ENCODE measurements around the gene ISLR2. TPM values are rescaled to one million over a fixed set of nuclear protein-coding genes. Genes with fewer than 3 reads are reported as not detected.

The ISLR2 gene
- total RNA-seq, 1 experiment from 2014 or later, result 8.9 TPM

DNA sequence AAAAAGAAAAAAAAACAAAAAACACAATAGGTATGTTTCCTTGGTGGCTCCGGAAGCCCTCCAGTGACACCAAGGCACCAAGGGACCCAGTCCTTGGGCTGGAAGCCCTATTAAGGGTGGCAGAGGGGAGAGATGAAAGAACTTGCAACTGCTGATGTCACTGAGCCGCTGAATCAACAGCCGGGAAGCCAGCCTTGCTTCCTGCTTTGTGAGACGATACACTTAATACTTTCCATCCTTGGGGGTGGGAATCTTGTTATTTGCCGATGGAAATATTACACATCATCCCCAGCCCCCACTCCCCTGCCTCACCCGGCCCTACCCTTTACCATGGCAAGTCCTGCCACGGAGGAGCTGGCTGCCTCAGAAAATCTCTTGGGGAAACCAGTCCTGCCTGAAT lies 5.6 kb upstream of the ISLR2 start:
- no peak for ATAC-seq
- H3K27me3 Mint-ChIP-seq (ENCODE audit: low read depth), result peaks cover 51% of the 10 kb centered on the region
- no peaks in the 10 kb centered on the region for H3K36me3 Mint-ChIP-seq
- POLR2A ChIA-PET, result no interaction called here
- H3K27ac Mint-ChIP-seq, result no peak overlapping the region
- H3K4me1 Mint-ChIP-seq, result peaks cover 57% of the 10 kb centered on the region
- CTCF ChIA-PET, result interaction anchor here (1.2 to 6.0 kb wide), 5 partner anchors 20 to 196 kb away, joined by 4 to 94 read pairs (median 8); no protein-coding TSS in a partner anchor
- no peaks in the 10 kb centered on the region for H3K9me3 Mint-ChIP-seq
- H3K4me3 Mint-ChIP-seq, result no peak overlapping the region
- TF ChIP-seq, protein P1, sequence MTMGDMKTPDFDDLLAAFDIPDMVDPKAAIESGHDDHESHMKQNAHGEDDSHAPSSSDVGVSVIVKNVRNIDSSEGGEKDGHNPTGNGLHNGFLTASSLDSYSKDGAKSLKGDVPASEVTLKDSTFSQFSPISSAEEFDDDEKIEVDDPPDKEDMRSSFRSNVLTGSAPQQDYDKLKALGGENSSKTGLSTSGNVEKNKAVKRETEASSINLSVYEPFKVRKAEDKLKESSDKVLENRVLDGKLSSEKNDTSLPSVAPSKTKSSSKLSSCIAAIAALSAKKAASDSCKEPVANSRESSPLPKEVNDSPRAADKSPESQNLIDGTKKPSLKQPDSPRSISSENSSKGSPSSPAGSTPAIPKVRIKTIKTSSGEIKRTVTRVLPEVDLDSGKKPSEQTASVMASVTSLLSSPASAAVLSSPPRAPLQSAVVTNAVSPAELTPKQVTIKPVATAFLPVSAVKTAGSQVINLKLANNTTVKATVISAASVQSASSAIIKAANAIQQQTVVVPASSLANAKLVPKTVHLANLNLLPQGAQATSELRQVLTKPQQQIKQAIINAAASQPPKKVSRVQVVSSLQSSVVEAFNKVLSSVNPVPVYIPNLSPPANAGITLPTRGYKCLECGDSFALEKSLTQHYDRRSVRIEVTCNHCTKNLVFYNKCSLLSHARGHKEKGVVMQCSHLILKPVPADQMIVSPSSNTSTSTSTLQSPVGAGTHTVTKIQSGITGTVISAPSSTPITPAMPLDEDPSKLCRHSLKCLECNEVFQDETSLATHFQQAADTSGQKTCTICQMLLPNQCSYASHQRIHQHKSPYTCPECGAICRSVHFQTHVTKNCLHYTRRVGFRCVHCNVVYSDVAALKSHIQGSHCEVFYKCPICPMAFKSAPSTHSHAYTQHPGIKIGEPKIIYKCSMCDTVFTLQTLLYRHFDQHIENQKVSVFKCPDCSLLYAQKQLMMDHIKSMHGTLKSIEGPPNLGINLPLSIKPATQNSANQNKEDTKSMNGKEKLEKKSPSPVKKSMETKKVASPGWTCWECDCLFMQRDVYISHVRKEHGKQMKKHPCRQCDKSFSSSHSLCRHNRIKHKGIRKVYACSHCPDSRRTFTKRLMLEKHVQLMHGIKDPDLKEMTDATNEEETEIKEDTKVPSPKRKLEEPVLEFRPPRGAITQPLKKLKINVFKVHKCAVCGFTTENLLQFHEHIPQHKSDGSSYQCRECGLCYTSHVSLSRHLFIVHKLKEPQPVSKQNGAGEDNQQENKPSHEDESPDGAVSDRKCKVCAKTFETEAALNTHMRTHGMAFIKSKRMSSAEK (CRISPR knock-in tag; IDR thresholded peaks at IDR 0.05; ENCODE audit: borderline replicate concordance), result no peak
- TF ChIP-seq NR2C2 (CRISPR knock-in tag; IDR thresholded peaks at IDR 0.05) (no peak), SMAD3 (CRISPR knock-in tag; IDR thresholded peaks at IDR 0.05; ENCODE audit: borderline replicate concordance) (no peak), CREM (CRISPR knock-in tag; IDR thresholded peaks at IDR 0.05) (no peak), JUN (CRISPR knock-in tag; IDR thresholded peaks at IDR 0.05) (no peak)
- TF ChIP-seq, protein P2, sequence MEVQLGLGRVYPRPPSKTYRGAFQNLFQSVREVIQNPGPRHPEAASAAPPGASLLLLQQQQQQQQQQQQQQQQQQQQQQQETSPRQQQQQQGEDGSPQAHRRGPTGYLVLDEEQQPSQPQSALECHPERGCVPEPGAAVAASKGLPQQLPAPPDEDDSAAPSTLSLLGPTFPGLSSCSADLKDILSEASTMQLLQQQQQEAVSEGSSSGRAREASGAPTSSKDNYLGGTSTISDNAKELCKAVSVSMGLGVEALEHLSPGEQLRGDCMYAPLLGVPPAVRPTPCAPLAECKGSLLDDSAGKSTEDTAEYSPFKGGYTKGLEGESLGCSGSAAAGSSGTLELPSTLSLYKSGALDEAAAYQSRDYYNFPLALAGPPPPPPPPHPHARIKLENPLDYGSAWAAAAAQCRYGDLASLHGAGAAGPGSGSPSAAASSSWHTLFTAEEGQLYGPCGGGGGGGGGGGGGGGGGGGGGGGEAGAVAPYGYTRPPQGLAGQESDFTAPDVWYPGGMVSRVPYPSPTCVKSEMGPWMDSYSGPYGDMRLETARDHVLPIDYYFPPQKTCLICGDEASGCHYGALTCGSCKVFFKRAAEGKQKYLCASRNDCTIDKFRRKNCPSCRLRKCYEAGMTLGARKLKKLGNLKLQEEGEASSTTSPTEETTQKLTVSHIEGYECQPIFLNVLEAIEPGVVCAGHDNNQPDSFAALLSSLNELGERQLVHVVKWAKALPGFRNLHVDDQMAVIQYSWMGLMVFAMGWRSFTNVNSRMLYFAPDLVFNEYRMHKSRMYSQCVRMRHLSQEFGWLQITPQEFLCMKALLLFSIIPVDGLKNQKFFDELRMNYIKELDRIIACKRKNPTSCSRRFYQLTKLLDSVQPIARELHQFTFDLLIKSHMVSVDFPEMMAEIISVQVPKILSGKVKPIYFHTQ (CRISPR knock-in tag; IDR thresholded peaks at IDR 0.05), result no peak
- TF ChIP-seq, protein P3, sequence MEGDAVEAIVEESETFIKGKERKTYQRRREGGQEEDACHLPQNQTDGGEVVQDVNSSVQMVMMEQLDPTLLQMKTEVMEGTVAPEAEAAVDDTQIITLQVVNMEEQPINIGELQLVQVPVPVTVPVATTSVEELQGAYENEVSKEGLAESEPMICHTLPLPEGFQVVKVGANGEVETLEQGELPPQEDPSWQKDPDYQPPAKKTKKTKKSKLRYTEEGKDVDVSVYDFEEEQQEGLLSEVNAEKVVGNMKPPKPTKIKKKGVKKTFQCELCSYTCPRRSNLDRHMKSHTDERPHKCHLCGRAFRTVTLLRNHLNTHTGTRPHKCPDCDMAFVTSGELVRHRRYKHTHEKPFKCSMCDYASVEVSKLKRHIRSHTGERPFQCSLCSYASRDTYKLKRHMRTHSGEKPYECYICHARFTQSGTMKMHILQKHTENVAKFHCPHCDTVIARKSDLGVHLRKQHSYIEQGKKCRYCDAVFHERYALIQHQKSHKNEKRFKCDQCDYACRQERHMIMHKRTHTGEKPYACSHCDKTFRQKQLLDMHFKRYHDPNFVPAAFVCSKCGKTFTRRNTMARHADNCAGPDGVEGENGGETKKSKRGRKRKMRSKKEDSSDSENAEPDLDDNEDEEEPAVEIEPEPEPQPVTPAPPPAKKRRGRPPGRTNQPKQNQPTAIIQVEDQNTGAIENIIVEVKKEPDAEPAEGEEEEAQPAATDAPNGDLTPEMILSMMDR (IDR thresholded peaks at IDR 0.05), result no peak
- TF ChIP-seq, protein P4, sequence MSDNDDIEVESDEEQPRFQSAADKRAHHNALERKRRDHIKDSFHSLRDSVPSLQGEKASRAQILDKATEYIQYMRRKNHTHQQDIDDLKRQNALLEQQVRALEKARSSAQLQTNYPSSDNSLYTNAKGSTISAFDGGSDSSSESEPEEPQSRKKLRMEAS (CRISPR knock-in tag; IDR thresholded peaks at IDR 0.05), result no peak
- TF ChIP-seq, protein P5, sequence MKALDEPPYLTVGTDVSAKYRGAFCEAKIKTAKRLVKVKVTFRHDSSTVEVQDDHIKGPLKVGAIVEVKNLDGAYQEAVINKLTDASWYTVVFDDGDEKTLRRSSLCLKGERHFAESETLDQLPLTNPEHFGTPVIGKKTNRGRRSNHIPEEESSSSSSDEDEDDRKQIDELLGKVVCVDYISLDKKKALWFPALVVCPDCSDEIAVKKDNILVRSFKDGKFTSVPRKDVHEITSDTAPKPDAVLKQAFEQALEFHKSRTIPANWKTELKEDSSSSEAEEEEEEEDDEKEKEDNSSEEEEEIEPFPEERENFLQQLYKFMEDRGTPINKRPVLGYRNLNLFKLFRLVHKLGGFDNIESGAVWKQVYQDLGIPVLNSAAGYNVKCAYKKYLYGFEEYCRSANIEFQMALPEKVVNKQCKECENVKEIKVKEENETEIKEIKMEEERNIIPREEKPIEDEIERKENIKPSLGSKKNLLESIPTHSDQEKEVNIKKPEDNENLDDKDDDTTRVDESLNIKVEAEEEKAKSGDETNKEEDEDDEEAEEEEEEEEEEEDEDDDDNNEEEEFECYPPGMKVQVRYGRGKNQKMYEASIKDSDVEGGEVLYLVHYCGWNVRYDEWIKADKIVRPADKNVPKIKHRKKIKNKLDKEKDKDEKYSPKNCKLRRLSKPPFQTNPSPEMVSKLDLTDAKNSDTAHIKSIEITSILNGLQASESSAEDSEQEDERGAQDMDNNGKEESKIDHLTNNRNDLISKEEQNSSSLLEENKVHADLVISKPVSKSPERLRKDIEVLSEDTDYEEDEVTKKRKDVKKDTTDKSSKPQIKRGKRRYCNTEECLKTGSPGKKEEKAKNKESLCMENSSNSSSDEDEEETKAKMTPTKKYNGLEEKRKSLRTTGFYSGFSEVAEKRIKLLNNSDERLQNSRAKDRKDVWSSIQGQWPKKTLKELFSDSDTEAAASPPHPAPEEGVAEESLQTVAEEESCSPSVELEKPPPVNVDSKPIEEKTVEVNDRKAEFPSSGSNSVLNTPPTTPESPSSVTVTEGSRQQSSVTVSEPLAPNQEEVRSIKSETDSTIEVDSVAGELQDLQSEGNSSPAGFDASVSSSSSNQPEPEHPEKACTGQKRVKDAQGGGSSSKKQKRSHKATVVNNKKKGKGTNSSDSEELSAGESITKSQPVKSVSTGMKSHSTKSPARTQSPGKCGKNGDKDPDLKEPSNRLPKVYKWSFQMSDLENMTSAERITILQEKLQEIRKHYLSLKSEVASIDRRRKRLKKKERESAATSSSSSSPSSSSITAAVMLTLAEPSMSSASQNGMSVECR (CRISPR knock-in tag; IDR thresholded peaks at IDR 0.05; ENCODE audit: borderline replicate concordance), result no peak
- TF ChIP-seq, protein P6, sequence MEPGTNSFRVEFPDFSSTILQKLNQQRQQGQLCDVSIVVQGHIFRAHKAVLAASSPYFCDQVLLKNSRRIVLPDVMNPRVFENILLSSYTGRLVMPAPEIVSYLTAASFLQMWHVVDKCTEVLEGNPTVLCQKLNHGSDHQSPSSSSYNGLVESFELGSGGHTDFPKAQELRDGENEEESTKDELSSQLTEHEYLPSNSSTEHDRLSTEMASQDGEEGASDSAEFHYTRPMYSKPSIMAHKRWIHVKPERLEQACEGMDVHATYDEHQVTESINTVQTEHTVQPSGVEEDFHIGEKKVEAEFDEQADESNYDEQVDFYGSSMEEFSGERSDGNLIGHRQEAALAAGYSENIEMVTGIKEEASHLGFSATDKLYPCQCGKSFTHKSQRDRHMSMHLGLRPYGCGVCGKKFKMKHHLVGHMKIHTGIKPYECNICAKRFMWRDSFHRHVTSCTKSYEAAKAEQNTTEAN (CRISPR knock-in tag; IDR thresholded peaks at IDR 0.05), result no peak
- no peak for DNase-seq (ENCODE audit: low spot score)

Data from WTC11 (cell line).